NCI-H1417 treated with DMSO at 0.1 percent for 48 hours (cell line): ENCODE results near the gene KCNH3.

Source experiments
- DNase-seq: peaks from one replicate; lab custom pipeline; 2025; lab: John Stamatoyannopoulos, UW

KCNH3 gene

GRCh38 chr12:49559011-49559675 is 20.3 kb downstream of the KCNH3 start:
- no peak for DNase-seq

DNA sequence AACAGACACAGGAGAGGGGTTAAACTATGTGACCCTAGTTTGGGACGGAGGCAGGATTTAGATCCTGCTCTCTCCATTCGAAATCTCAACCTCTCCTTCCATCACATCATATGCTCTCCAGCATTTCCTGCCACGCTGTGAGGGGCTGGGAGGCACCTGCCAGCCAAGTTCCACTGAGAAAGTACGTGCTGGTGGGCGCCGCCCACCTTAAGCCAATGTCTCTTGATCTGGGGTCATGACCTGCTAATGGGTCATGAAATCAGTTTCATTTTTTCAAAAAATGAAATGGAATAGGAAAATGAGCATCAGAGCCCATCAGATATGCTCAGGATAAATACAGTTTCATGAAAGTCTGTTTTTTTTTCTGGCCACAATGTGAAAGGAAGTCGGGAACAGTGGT is 21.9 kb downstream of the KCNH3 start:
- no peak for DNase-seq

DNA sequence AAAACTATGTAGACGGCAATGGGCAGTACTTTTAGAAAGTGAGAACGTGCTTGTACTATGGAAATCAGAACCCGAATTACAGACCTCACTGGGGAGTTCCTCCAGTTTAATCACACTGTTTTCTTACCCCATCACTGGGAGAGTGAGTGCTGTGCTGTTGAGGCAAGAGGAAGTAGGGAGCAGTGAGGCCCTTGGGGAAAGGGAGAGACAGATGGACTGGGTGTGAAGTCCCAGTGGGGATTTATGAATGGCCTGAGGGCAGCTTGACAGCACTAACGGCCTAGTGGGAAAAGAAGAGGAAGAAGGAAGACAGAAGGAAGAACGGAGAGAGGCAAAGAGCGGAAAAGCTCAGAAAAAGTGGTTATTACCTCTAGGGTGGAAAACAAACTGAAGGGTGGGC is 23.4 kb downstream of the KCNH3 start:
- DNase-seq, result no peak

- no peak for DNase-seq
These were observed 24.0 kb downstream of the KCNH3 start for GRCh38 chr12:49562831-49563230.

GRCh38 chr12:49563951-49564685 is 25.3 kb downstream of the KCNH3 start:
- DNase-seq, result no peak

DNA sequence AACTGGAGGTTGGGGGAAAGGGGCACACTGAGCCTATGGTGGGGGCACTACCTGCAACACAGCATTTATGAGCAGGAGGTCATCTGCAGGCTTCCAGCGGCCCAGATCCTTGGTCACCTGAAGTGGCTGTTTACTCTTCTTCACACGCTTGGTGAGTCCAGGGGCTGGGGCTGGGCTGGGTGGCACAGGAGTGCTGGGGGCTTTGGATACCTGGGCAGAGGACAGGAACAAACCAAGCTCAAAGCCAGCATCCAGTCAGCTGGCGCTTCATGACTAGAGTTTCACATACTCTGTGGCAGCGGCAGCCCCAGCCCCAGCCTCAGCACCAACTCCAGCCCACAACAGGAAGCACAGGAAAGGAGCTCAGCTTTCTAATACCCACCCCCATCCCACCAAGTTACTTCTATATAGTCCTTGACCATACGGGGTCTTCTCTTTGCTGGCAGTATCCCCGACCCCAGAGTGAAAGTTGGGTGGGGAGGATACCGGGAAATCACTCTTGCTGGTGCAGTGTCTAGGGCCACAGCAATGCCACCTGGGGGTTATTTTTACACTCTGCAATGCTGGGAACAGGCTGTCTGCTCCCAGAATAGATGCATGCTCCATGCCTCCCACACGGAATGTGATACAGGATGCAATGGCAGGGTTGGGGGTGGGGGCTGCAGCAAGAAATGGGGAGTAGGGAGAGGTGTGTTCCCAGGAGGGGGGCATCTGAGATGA is 26.0 kb downstream of the KCNH3 start:
- no peak for DNase-seq

GRCh38 chr12:49565406-49566265 is 26.8 kb downstream of the KCNH3 start:
- DNase-seq, result no peak

- DNase-seq, result no peak
These were observed 27.5 kb downstream of the KCNH3 start for GRCh38 chr12:49566361-49566760.

DNA sequence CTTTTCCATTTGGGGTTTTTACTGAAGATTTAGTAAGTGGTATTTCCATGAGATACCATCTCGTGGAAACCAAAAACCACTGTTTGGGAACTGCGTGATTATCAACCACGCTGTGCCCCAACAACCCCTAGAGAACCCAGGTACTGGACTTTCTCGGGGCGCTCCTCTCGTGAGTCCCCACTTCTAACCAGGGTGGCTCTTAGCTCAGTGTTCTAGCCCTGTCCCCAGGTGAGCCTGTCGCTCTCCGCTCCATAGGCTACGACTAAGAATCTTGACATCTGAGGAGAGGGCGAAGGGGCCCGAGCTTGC is 28.4 kb downstream of the KCNH3 start:
- DNase-seq, result no peak

GRCh38 chr12:49567611-49568441 is 29.0 kb downstream of the KCNH3 start, which contains the start of gene MCRS1:
TSS of gene MCRS1 (minus strand) at chr12:49568142. CDS start at chr12:49566731, 1,411 bp downstream.
- DNase-seq, result peak; percentile 79

- no peak for DNase-seq
These were observed 29.8 kb downstream of the KCNH3 start for GRCh38 chr12:49568442-49569162.

DNA sequence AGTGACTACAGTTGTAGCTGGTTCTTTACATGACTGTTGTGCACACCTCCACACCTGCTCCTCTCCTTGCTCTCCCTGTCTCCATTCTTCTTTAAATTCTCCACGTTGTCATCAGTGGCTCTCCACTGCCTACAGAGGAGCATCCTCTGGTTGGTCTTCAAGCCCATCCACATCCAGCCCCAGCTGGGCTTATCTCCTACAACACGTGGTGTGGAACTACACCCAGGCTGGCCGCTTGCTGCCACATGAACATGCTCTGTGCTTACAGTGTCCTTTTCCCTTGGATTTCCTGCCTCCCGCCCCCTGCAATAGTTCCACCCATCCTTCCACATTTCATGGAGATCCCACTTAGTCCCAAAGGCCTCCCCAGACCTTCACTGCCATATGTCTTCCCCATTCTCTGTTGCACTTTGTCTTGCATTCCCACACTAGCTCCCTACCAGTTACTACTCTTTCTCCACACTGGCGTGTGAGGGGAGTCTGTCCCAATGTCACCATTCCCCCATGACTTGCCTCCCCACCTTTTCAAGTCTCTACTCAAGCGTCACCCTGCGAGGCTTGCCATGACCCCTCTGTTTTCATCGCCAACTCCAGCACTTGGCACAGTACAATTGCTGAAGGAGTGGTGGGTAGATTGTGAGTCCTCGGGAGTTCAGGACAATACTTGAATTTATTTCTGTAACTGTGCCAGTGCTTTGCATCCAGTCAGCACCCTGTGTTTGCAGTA is 38.9 kb downstream of the KCNH3 start:
- DNase-seq, result no peak

GRCh38 chr12:49578471-49579112 is 39.8 kb downstream of the KCNH3 start:
- DNase-seq, result no peak

DNA sequence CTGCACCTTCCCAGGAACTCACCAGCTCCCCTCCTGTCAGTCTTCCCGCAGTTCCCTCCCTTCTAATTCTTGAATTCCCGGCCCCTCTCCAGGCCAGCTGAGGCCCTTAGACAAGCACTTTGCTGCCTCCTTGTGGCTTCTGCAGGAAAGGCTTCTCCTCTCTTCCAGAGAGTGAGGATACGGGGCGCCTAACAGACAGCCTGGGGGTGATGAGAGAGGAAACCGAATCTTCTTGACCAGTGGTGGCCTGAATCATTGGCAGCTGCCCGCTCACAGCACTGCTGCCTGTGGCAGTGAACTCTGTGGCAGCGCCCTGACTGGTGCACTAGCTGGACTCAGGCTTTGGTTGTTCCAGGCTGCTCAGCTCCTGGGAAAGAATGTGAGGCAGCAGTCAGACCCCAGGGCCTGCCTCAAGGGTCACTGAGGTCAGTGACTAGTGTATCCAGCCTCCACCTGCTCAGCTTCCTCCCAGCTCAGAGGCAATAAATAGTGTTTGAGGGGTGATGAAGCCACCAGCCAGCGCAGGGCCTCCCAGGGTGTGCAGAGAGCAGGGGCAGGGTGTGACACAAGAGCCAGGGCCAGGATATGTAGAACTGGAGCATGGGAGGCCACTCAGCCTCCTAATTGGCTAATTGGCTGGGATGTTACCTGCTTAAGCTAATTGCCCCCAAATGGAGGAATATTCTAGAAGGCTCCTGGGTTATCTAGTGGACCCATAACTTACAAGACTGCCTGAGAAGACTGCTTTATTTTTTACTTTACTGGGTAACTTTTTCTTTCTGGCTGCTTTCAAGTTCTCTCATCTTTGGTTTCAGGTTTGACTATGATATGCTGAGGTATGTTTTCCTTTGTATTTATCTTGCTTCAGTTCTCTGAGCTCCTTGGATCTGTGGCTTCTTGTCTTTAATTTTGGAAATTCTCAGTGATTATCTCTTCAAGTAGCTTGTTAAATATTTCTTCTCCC is 42.0 kb downstream of the KCNH3 start:
- peak; percentile 4 for DNase-seq

- DNase-seq, result no peak
These were observed 43.4 kb downstream of the KCNH3 start for GRCh38 chr12:49582201-49582600.

DNA sequence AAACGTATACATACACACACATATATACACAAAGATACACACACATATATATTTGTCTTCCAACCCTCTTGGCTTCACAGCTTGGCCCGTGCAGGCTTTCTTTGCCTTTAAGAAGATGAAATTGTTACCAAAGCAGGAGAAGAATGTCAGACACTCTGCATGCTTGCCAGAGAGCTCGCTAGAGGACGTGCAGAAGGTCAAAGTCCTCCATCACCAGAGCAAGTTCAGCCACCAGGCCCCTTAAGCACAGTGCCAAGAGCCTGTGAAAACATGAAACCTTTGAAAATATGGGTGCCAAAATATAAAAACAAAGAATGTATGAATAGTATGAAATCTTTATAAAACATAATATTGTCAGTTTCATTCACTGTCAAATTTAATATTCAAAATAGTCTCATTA is 44.0 kb downstream of the KCNH3 start:
- no peak for DNase-seq

DNA sequence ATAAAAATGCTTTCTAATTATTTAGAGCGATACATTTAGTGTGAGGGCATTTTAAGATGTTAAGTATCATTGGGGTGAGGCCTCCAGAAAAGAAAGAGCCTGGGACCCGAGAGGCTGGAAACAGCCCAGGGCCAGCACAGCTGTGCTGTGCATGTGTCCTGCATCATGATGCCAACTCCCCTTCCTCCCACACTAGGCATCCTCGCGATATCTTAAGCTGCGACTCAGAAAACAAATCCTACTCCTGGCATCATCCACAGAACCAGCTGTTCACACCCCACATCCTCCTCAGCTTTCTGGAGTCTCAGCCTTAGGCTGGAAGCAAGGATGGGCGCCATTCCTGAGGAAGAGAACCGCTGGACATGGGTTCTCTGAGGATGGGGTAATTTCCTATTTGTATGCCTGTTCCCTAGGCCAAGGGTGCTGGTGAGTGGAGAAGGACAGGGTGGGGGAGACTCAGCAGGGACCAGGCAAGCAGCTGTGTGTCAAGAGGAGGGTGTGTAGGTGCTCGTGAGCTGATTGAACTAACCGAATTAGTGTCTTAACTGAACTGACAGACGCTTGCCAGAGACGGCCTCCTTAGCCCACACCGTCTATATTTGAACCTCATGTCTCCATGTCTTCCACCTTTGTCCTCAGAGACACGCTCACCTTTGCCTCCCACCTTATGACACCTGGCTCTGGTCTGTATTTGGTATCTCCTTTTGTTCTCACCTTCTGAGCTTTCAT is 44.7 kb downstream of the KCNH3 start:
- DNase-seq, result no peak

DNA sequence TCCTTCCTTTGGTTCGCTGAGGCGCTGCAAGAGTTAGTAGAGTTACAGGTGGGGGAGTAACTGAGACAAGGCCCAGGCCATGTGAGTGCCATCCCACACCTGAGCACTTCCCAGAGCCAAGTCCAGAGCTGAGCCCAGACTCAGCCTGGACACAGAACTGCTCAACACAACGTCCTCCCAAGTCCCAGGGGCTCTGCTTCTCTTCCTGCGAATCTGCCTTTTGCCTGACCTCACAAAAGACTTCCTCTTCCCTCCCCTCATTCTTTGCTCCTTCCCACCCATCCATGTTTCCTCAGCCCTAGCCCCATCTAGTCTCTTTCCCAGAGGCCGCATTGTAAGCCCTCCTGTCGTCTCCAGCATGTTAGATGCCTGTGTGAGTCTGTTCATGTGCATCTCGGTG is 45.8 kb downstream of the KCNH3 start:
- DNase-seq, result no peak
